VCaP (cell line): ENCODE data around the gene ETFB.

ENCODE experiments used
- H3K27ac ChIP-seq: fragments of 450-650 bp; 2 replicates; pipeline ENCODE4 v1.5.1; 2017
- TF ChIP-seq, protein P1 (sequence below): fragments of 450-650 bp; conservative IDR thresholded peaks from 2 replicates; pipeline ENCODE4 v1.5.1; 2017; ENCODE audit warnings: mild to moderate bottlenecking, moderate library complexity

The ETFB gene

DNA sequence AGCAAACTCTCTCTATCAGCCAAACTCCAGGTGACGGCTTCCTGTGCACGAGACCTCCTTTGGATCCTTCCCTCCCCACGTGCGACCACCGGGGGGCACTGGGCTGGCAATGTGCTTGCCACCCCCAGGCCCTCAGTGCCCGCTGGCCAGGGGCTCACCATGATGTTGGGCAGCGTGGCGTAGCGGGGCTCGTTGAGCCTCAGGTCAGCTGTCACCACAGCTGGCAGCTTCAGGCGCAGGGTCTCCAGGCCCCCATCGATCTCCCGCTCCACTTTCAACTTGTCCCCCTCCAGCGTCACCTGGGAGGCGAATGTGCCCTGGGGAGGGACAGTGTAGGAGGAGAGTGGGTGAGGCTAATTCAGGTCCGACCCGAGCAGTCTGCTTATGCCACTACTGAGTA, 19.4 kb downstream of the ETFB start:
- TF ChIP-seq, protein P1, sequence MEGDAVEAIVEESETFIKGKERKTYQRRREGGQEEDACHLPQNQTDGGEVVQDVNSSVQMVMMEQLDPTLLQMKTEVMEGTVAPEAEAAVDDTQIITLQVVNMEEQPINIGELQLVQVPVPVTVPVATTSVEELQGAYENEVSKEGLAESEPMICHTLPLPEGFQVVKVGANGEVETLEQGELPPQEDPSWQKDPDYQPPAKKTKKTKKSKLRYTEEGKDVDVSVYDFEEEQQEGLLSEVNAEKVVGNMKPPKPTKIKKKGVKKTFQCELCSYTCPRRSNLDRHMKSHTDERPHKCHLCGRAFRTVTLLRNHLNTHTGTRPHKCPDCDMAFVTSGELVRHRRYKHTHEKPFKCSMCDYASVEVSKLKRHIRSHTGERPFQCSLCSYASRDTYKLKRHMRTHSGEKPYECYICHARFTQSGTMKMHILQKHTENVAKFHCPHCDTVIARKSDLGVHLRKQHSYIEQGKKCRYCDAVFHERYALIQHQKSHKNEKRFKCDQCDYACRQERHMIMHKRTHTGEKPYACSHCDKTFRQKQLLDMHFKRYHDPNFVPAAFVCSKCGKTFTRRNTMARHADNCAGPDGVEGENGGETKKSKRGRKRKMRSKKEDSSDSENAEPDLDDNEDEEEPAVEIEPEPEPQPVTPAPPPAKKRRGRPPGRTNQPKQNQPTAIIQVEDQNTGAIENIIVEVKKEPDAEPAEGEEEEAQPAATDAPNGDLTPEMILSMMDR, result no peak
- no peak overlapping the region for H3K27ac ChIP-seq

DNA sequence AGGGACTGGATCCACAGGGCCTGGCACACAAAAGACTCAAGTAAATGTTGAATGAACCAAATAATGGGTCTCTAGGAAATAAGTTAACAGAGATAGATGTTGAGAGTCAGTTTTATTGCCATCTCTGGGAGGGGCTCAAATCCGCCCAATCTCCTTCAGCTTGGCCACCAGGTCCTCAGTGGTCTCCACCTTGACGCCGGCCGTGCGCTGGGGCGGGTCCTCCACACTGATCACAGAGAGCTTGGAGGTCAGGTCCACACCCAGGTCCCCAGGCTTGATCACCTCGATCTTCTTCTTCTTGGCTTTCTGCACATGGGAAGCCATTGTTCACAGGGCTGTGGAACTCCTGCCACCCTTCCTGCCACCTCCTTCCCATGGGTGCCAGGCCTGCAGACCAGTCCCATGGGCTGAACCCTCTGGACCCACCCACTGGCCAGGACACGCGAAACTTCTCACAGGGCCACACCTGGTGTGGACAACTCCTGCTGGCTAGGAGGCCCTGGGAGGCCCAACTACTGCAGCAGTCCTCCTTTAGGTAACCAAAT, 21.0 kb downstream of the ETFB start:
- no peak overlapping the region for H3K27ac ChIP-seq
- TF ChIP-seq, protein P1, result no peak

DNA sequence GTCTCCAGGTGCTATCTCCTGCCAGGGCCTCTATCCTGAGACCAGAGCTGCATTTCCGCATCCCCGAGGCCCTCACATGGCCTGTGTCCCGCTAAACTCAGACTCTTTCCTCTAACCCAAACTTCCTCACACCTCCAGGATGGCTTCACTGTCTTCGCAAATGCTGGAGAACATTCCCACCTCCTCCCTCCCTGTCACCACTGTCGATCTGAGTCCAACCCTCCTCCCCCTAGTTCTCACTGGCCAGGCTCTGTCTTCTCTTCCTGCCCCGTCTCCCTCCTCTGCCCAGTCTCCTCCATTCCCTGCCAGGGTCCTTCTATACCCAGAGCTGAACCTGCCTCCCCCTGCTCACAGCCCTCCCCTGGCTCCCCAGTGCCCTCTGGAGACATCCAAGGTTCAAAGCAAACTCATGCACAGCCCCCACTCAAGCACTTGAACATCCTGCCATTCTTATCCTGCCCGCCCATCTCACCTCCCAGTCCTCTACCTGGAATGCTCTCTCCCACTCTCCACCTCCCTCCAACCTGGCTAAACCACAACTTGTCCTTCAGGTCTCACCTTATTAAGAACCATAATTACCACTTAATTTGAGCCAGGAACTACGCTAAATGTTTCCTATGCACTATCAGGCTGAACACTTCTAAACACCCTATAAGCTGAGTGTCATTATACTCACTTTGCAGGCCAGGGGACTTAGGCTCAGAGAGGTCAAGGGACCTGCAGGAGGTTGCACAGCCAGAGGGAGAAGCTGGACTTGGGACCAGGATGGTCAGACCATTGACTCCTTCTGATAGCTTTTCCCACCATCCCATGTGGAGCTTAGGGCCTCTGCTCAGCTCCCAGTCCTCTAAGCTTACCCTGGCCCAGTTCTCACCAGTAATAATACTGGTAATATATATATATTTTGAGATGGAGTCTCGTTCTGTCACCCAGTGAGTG, 23.3 kb downstream of the ETFB start:
- TF ChIP-seq, protein P1, result no peak
- peak overlapping the region; percentile 26; the same call in 1 of the 2 replicates for H3K27ac ChIP-seq

DNA sequence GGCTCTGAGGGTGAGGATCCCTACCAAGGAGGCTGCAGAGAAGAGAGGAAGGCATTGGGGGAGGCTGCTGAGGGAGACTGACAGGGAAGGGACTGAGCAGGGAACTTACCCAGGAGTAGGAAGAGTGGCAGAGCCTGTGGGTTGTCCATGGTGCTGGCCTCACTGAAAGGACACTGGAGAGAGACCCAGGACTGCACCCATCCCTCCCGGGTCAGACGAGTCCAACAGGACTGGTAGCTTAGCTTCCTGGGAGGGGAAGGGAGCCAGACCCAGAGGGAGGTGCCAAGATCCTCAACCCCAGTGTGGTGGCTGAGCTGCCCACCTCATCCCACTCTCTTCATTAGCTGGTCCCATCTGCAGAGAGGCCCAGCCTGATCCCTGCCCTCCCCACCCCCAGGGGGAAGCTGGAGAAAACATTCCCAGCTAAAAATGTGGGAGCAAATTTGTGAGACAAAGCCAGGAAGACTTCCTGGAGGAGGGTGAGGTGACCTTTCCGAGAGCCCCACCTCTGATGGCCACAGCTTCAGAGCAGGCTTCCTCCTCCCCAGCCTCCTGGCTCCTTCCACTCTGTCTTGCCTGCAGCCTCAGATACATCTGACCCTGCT, 24.1 kb downstream of the ETFB start, which contains the start of gene VSIG10L:
TSS of gene VSIG10L (minus strand) at position 164 of the 605 bp plus-strand sequence. CDS start at position 149, 15 bp downstream.
- H3K27ac ChIP-seq, result peak within 1 kb of the TSS; percentile 26; the same call in 1 of the 2 replicates
- TF ChIP-seq, protein P1, result no peak

DNA sequence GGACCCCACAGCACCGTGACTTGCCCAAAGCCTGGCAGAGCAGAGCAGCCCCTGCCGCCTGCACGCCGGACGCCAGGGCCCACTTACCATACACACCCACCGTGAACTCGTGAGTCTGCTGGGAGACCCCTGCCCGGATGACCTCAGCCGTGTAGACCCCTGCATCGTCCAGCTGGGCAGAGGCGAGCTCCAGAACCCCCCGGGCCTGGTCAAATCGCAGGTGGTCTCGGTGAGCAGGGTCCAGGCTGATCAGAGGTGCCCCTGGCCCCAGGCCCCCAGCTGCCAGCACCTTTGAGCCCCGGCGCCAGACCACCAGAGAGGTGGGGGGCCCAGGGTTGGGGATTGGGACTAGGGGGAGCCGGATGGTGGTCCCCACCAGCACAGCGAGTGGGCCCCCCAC, 25.1 kb downstream of the ETFB start:
- H3K27ac ChIP-seq, result no peak overlapping the region; the same call in 1 of the 2 replicates
- TF ChIP-seq, protein P1, result no peak

DNA sequence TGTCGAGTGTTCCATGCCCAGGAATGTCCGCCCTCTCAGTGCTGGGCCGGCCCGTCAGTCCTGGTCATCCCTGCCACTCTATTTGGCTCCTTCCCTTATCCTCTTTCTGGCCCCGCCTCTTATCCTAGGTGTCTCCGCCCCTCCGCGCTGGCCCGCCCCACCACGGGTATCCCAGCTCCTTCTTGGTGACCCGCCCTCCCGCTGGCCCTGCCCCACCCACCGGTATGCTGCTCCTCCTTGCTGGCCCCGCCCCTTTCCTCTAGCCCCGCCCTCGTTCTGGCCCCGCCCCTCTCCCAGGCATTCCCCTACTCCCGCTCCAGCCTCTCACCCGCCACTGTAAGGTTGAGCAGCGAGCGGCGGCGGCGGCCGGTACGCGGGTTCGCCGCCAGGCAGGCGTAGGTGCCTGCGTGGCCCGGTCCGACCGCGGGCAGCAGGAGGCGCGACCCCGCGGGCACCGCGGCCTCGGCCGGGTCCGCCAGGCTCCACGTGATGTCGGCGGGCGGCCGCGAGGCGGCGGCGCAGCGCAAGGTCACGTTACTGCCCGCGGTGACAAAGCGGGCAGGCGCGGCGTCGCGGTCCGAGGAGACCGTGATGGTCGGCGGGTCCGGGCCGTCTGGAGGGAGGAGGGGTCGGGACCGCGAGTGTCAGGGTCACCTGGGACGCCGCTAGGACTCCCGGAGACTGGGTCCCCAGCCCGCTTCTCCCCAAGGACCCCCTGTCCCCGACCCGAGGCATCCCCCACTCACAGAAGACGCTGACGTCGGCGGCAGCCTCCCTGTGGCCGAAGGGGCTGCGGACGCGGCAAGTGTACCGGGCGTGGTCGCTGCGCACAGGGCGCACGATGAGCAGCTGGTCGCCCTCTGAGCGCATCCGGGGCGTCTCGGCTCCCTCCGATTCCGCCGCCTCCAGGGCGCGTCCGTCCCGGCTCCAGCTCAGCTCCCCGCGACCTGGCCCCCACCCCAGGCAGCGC, 26.2 kb downstream of the ETFB start:
- TF ChIP-seq, protein P1, result peak; percentile 55
- H3K27ac ChIP-seq, result peak overlapping the region; percentile 57
